HG02938 (cell line): ENCODE results near the gene GTF2F1.
"Not testable (repeated sequence)": the region's sequence is repeated elsewhere in the genome, so short reads cannot be mapped to it uniquely, and the experiment has no call there.

Experiments
- ATAC-seq: cut with Tn5 transposase; IDR thresholded peaks from one replicate; pipeline ENCODE4 v1.9.1; 2021; ENCODE audit warnings: mild to moderate bottlenecking, moderate library complexity; ENCODE audit not compliant: unreplicated experiment

Gene GTF2F1

GRCh38 chr19:6392221-6393073 lies 517 bp downstream of the GTF2F1 start:
- ATAC-seq = no peak

- ATAC-seq = no peak
Observed at GRCh38 chr19:6387372-6387771, 5.6 kb downstream of the GTF2F1 start.

DNA sequence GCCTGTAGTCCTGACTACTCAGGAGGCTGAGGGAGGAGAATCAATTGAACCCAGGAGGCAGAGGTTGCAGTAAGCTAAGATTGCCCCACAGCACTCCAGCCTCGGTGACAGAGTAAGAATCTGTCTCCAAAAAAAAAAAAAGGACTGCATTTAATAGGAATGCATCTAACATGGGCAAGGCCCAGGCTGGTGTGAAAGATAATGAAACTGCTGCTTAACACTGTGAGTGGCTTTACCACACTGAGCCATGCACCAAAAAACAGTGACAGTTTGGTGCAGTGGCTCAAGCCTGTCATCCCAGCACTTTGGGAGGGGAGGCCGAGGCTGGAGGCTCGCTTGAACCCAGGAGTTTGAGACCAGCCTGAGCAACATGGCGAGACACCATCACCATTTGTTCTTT lies 8.6 kb downstream of the GTF2F1 start:
- ATAC-seq = no peak

- no peak for ATAC-seq
Observed at GRCh38 chr19:6383188-6383587, 9.8 kb downstream of the GTF2F1 start.

- ATAC-seq = no peak
Observed at GRCh38 chr19:6381030-6381750, 11.8 kb downstream of the GTF2F1 start.

DNA sequence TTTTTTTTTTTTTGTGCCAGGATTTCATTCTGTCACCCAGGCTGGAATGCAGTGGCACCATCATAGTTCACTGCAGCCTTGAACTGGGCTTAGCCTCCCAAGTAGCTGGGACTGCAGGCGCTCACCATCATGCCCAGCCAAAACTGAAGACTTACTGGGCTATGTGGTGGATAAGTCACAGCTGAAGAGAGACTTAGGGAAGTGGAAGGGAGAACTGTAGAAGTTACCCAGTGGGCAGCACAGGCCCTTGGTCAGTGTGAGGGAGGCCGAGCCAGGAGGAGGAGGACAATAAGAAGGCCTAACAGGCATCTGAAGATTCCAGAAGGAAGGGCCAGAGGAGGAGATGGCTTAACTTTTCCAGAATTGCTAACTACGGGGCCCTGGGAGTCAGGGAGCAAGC lies 13.2 kb downstream of the GTF2F1 start:
- ATAC-seq = no peak

- no peak for ATAC-seq
Observed at GRCh38 chr19:6378486-6378885, 14.5 kb downstream of the GTF2F1 start.

GRCh38 chr19:6378041-6378440 lies 14.9 kb downstream of the GTF2F1 start:
- ATAC-seq = no peak

DNA sequence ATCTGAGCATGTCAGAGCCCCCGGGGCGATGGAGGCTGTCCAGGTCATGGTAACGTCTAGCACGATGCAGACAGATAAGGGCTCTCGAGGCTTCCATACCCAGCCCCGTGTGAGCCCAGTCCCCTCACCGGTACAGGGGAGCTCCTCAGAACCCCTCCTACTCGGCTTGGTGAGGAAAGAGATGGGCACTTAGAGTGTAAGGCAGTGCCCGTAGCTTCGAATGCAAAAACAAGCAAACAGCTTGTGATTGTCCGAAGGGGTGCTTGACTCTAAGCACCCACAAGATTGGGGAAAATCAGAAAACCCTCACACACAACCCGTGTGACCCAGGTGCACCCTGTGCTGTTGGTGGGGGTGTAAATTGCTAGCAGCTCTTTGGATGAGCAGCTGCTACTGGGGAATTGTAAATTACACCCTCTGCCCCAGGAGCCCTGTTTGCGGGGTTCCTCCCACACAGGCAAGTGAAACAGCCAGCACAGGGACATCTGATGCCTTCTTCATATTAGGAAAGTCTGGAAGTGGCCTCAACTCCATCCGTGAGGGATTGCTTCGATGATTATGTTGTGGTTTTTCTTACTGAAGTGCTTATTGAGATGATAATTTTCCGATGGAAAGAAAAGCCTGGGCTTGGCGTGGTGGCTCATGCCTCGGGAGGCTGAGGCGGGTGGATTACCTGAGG lies 16.3 kb downstream of the GTF2F1 start:
- no peak for ATAC-seq

DNA sequence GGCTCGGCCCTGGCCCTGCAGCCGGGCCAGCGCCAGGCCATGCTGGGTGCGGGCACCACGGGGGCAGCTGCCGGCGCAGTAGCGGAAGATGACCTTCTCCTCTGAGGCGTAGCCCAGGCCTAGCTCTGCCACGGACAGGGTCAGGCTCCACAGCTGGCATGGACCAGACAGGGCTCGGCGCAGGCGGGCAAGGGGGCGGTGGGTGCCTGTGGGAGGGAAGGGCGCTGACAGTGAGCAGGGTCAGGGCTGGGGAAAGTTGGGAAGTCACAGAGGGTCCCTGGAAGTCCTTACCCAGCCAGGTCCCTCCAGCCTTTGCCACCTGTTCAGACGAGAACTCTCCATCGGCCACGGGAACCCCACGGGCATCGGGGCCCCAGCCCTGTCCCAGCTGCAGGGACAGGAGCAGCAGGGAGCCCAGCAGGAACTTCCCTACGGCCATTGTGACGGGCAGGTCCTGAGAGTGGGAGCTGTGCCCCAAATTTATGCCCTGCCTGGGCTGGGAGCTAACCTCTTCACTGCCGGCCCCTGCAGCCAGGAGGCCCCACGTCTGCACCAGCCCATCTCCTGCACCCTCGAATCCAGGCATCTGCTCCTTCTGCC lies 17.5 kb downstream of the GTF2F1 start, which contains the start of gene PSPN:
PSPN (minus strand) TSS at position 523 of the 600 bp plus-strand sequence; CDS start at position 439, 84 bp downstream.
- no peak for ATAC-seq

GRCh38 chr19:6374711-6375410 lies 18.1 kb downstream of the GTF2F1 start:
- ATAC-seq = no peak

DNA sequence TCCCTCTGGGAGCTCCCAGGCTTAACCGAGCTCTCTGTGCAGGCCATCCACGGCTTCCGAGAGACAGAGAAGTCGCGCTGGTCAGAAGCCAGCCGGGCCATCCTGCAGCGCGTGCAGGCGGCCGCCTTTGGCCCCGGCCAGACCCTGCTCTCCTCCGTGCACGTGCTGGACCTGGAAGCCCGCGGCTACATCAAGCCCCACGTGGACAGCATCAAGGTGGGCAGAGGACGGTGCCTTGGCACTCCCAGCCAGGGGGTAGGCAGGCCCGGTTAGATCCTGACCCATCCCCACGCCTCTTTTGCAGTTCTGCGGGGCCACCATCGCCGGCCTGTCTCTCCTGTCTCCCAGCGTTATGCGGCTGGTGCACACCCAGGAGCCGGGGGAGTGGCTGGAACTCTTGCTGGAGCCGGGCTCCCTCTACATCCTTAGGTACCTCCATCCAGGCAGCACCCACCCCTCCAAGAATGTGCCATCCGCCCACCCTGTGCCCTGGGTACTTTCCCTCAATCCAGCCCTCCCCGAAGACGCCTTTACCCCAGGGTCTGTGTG lies 18.7 kb downstream of the GTF2F1 start:
- ATAC-seq = no peak

GRCh38 chr19:6373813-6374108 lies 19.2 kb downstream of the GTF2F1 start:
- no peak for ATAC-seq

- ATAC-seq = peak; percentile 51
Observed at GRCh38 chr19:6373096-6373812, 19.7 kb downstream of the GTF2F1 start.

DNA sequence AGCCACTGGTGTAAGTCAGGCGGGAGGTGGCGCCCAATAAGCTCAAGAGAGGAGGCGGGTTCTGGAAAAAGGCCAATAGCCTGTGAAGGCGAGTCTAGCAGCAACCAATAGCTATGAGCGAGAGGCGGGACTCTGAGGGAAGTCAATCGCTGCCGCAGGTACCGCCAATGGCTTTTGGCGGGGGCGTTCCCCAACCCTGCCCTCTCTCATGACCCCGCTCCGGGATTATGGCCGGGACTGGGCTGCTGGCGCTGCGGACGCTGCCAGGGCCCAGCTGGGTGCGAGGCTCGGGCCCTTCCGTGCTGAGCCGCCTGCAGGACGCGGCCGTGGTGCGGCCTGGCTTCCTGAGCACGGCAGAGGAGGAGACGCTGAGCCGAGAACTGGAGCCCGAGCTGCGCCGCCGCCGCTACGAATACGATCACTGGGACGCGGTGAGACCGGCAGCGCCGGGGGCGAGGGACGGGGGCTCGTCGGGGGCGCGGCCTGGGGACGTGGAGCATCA lies 20.3 kb downstream of the GTF2F1 start, which contains the start of gene ALKBH7:
ALKBH7 (plus strand) TSS at position 201 of the 502 bp plus-strand sequence; CDS start at position 228, 27 bp downstream.
- peak; percentile 82 for ATAC-seq

DNA sequence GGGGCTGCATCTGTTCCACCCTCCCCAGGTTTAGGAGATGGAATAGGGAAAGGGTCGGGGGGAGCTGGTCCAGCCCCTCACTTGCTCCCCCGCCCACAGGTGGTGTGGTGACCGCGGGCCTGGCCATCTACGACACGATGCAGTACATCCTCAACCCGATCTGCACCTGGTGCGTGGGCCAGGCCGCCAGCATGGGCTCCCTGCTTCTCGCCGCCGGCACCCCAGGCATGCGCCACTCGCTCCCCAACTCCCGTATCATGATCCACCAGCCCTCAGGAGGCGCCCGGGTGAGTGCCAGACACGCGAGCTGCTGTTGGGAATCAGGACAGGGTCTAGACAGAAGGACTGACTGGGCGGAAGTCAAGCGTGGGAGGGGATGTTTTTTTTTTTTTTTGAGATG lies 28.6 kb downstream of the GTF2F1 start:
- no peak for ATAC-seq

DNA sequence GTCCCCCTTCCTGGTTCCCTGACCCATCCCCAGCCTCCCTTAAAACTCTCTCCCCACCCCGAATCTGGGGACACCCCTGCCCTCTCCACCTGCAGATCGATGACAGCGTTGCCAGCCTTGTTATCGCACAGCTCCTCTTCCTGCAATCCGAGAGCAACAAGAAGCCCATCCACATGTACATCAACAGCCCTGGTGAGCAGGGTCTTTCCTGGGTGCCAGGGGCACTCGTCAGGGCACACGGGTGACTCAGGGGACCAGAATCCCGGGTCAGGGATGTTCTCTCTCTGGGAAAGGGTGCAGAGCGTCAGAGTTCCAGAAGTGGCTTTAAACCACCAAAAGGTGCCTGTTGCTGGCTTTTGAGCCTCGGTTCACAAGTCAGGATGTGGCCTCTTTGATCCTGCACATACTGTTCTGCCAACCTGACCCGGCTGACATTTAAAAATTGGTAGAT lies 30.6 kb downstream of the GTF2F1 start:
- ATAC-seq = no peak

- no peak for ATAC-seq
Observed at GRCh38 chr19:6362027-6362350, 31.0 kb downstream of the GTF2F1 start.

- not testable (repeated sequence) for ATAC-seq
Observed at GRCh38 chr19:6360857-6361216, 32.1 kb downstream of the GTF2F1 start.

DNA sequence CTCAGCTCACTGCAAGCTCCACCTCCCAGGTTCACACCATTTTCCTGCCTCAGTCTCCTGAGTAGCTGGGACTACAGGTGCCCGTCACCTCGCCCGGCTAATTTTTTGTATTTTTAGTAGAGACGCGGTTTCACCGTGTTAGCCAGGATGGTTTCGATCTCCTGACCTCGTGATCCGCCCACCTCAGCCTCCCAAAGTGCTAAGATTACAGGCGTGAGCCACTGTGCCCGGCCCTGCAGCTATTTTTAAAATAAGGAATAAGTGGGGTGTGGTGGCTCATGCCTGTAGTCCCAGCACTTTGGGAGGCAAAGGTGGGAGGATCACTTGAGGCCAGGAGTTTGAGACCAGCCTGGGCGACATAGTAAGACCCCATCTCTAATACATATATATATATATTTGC lies 32.5 kb downstream of the GTF2F1 start:
- not testable (repeated sequence) for ATAC-seq
